ENCODE data around the gene EML3. TPM values are rescaled to one million over a fixed set of nuclear protein-coding genes. Genes with fewer than 3 reads are reported as not detected.

Gene EML3
- total RNA-seq, 1 donor from 2014 or later = 91.1 TPM

DNA sequence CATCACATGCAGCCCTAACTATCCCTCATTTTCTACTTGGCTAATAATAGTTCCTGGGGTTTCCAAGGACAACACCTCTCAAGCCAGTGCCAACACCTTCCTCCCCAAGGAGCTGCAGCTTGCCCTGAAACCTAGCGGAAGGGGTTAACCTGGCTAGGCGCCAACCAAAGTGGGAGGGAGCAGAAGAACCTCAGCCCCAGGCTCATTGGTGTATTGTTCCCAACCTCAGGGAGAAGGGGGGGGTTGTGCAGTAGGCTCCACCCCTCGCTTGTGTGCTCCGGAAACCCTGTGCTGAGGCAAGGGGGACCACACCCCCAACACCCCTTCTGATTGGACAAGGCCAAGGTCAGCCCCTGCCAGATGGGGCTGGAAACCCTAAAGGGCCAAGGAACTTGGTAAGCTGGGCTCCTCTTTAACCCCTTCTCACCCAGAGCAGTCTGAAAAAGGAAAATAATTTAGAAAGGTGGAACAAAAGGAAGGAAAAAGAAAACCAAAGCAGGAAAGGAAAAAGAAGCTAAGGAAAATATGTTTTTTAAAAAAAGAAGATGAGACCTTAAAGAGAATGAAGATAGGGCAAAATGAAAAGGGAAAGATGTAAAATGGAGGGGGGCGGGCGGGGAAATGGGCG, 13.4 kb downstream of the EML3 start:
- H3K4me1 ChIP-seq = peaks cover 25% of the 10 kb centered on the region
- peak overlapping the region; percentile 98 for H3K27ac ChIP-seq
- DNase-seq (peak; percentile 91), ATAC-seq (peak; percentile 78)
- H3K27me3 ChIP-seq = no peaks in the 10 kb centered on the region
- intact Hi-C loops (cut with DNase I) = no loop called here
- H3K36me3 ChIP-seq = peaks cover 50% of the 10 kb centered on the region
- H3K4me3 ChIP-seq = peak overlapping the region; percentile 100
- TF ChIP-seq, protein P1, sequence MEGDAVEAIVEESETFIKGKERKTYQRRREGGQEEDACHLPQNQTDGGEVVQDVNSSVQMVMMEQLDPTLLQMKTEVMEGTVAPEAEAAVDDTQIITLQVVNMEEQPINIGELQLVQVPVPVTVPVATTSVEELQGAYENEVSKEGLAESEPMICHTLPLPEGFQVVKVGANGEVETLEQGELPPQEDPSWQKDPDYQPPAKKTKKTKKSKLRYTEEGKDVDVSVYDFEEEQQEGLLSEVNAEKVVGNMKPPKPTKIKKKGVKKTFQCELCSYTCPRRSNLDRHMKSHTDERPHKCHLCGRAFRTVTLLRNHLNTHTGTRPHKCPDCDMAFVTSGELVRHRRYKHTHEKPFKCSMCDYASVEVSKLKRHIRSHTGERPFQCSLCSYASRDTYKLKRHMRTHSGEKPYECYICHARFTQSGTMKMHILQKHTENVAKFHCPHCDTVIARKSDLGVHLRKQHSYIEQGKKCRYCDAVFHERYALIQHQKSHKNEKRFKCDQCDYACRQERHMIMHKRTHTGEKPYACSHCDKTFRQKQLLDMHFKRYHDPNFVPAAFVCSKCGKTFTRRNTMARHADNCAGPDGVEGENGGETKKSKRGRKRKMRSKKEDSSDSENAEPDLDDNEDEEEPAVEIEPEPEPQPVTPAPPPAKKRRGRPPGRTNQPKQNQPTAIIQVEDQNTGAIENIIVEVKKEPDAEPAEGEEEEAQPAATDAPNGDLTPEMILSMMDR (IDR thresholded peaks at IDR 0.05) = no peak
- no peaks in the 10 kb centered on the region for H3K9me3 ChIP-seq

DNA sequence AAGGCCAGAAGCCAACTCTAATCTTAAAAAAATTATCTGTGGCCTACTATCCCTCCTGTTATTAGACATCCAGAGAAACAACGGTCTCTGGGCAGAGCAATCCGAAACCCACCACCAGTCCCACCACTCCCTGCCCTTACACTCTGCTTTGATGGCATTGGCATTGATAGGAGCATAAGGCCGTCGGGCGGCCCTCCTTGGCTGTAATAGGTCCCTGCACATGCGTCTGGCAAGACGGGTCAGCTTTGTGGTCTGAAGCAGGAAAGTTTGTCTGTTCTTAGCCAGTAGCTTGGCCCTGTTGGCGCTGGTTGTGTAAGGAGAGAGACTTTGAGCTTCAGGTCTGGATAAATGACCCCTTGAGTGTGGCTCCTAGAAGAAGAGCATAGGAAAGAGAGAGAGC, 17.5 kb downstream of the EML3 start:
- DNase-seq (no peak), ATAC-seq (no peak)
- Histone ChIP-seq H3K27me3 (no peaks in the 10 kb centered on the region), H3K36me3 (peaks cover 53% of the 10 kb centered on the region), H3K27ac (no peak overlapping the region), H3K9me3 (no peaks in the 10 kb centered on the region), H3K4me3 (no peak overlapping the region), H3K4me1 (peaks cover 36% of the 10 kb centered on the region)
- TF ChIP-seq, protein P1 (IDR thresholded peaks at IDR 0.05) = no peak
- intact Hi-C loops (cut with DNase I) = no loop called here

DNA sequence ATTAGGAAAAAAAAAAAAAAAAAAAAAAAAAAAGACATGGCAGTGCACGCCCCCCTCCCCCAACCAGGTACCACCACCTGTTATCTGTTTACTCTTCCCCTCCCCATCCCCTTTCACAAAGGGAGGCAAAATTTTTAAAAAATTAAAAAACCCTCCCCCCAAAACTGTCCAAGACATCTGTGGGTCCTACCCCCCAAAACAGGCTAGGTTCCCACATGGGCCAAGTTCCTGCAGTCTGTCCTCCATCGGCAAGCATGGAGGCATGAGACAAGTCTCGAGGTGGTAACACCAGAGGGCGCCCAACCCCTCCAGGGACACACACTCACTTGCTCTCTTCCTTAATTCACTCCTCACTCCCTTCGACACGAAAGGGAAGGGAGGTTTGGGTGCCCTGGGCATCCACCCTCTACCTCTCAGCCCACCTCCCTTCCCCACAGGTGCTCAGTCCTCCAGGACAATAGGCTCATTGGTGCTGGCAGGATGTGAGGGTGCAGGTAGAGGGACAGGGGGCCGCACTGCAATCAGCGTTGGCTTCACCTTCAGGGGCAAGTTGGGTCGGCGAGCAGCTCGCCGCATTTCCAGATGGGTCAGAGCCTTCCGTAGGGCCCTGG, 19.0 kb downstream of the EML3 start:
- H3K27ac ChIP-seq = no peak overlapping the region
- ATAC-seq = peak; percentile 60
- peaks cover 30% of the 10 kb centered on the region for H3K4me1 ChIP-seq

DNA sequence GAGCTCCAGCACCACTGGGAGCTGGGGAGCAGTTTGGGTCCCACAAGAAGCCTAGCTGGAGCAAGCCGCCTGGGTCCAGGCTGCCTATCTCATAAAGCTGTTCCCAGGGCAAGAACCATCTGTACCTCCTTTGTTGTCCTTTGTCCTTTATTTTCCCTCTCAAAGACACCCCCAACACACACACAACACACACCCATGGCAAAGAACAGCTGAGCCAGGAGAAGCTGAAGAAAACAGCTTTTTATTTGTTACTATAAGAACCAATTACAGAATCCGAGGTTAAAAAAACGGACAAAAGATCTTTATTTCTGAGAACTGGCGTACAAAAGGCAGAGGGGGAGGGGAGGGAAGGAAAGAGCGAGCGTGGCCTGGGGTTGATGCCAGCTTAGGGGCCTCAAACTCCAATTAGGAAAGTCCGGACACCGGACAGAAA, 19.6 kb downstream of the EML3 start:
- Histone ChIP-seq H3K27ac (peak overlapping the region; percentile 93), H3K36me3 (peaks cover 57% of the 10 kb centered on the region), H3K27me3 (no peaks in the 10 kb centered on the region), H3K4me1 (peaks cover 29% of the 10 kb centered on the region), H3K4me3 (no peak overlapping the region), H3K9me3 (no peaks in the 10 kb centered on the region)
- DNase-seq (no peak), ATAC-seq (no peak)
- intact Hi-C loops (cut with DNase I) = no loop called here
- TF ChIP-seq, protein P1 (IDR thresholded peaks at IDR 0.05) = no peak

More for the DNA sequence above, 19.0 kb downstream of the EML3 start:
- Histone ChIP-seq H3K9me3 (no peaks in the 10 kb centered on the region), H3K27me3 (no peaks in the 10 kb centered on the region), H3K36me3 (peaks cover 57% of the 10 kb centered on the region), H3K4me3 (no peak overlapping the region)
- TF ChIP-seq, protein P1 (IDR thresholded peaks at IDR 0.05) = peak; percentile 60
- intact Hi-C loops (cut with DNase I) = no loop called here
- peak; percentile 90 for DNase-seq

DNA sequence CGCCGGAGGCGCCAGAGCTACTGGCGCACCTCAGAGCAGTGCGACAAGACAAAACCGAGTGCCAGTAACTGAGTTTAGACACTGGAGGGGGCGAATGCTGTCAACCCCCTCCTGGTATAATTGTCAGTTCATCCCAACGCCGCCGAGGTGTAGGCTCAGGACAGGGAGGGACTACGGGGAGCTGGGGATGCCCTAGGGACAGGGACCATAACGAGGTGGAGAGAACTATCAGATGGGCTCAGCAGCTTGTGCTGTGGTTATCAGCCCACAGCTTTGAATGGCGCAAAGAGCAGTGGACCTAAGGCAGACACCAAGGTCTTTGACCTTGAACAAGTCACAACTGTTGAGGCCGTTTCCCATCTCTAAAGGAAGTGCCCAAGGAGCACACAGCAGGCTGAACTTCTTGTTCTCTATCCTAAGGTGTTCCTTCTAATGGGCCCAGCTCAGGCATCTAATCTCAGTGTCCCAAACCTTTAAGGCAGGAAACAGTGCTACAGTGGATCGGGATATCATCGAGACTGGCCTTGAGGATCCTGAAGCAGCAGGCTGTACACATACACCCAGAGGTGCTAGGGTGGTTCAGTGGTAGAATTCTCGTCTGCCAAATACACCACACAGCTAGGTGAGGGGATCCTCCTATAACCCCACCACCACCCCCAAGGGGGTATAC, 20.3 kb downstream of the EML3 start:
- no peak for DNase-seq
- intact Hi-C loops (cut with DNase I) = no loop called here
- H3K36me3 ChIP-seq = peaks cover 57% of the 10 kb centered on the region
- TF ChIP-seq, protein P1 (IDR thresholded peaks at IDR 0.05) = no peak
- peak overlapping the region; percentile 71 for H3K4me3 ChIP-seq
- H3K27me3 ChIP-seq = no peaks in the 10 kb centered on the region
- H3K4me1 ChIP-seq = peaks cover 29% of the 10 kb centered on the region
- ATAC-seq = no peak
- H3K27ac ChIP-seq = peak overlapping the region; percentile 93
- no peaks in the 10 kb centered on the region for H3K9me3 ChIP-seq
